Uterus (tissue), 2 donors: Measurements from ENCODE around the gene LRP1B.

Experiments
- POLR2A ChIP-seq, 2 donors: fragments of 450-650 bp; IDR thresholded peaks; one replicate each; pipeline ENCODE4 v1.6.1; 2016; ENCODE audit warnings: antibody characterized with exemption in 2 of 2, mild to moderate bottlenecking in 1 of 2, moderate library complexity in 1 of 2
- TF ChIP-seq, protein P1 (sequence below), 4 experiments: fragments of 200-600 bp in 2 of 4; fragments of 450-650 bp in 2 of 4; sonication (generic) in 2 of 4; IDR thresholded peaks; one replicate each; pipeline ENCODE4 v1.5.1; 2016 to 2019; ENCODE audit warnings: antibody characterized with exemption in 4 of 4, mild to moderate bottlenecking in 2 of 4, moderate library complexity in 1 of 4

DNA sequence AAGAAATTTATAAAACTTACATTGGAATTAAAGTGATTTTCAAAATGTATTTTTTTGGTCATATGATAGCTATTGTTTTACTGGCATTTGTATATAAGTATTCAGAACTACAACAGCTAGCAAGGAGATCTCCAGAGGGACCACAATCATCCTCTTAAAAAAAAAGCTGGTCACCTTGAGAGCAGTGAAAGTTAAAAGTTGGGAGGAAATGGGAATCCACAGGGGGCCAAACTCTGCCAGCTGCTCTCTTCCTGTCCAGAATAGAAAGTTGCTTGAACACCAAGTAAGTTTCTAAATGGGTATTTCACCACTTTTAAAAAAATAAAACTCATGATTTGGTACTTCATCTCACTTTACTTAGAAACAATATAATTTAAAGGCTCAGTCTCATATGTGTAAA lies 1025.1 kb downstream of the LRP1B start:
- TF ChIP-seq, protein P1, sequence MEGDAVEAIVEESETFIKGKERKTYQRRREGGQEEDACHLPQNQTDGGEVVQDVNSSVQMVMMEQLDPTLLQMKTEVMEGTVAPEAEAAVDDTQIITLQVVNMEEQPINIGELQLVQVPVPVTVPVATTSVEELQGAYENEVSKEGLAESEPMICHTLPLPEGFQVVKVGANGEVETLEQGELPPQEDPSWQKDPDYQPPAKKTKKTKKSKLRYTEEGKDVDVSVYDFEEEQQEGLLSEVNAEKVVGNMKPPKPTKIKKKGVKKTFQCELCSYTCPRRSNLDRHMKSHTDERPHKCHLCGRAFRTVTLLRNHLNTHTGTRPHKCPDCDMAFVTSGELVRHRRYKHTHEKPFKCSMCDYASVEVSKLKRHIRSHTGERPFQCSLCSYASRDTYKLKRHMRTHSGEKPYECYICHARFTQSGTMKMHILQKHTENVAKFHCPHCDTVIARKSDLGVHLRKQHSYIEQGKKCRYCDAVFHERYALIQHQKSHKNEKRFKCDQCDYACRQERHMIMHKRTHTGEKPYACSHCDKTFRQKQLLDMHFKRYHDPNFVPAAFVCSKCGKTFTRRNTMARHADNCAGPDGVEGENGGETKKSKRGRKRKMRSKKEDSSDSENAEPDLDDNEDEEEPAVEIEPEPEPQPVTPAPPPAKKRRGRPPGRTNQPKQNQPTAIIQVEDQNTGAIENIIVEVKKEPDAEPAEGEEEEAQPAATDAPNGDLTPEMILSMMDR (IDR thresholded peaks at IDR 0.05) = no peak
- no peak for TF ChIP-seq POLR2A (IDR thresholded peaks at IDR 0.05)
